Activated T-helper 1 cell treated with Interleukin-2 at 50 U/mL for 16 hours (primary cell): Measurements from ENCODE around the gene INSC.

ENCODE experiments used
- DNase-seq: peaks from one replicate; pipeline ENCODE4 v3.0.0-alpha.2; 2020; ENCODE audit warnings: low read depth

The INSC gene

GRCh38 chr11:15217416-15217815 lies 102.7 kb downstream of the INSC start:
- no peak for DNase-seq

GRCh38 chr11:15222777-15223176 lies 108.1 kb downstream of the INSC start:
- DNase-seq = no peak

- DNase-seq = no peak
Observed at GRCh38 chr11:15223318-15223717, 108.6 kb downstream of the INSC start.

- no peak for DNase-seq
Observed at GRCh38 chr11:15224466-15224865, 109.7 kb downstream of the INSC start.

- DNase-seq = no peak
Observed at GRCh38 chr11:15227011-15227410, 112.3 kb downstream of the INSC start.

- DNase-seq = no peak
Observed at GRCh38 chr11:15228331-15228849, 113.7 kb downstream of the INSC start.

- DNase-seq = no peak
Observed at GRCh38 chr11:15229069-15229468, 114.3 kb downstream of the INSC start.

GRCh38 chr11:15232496-15232895 lies 117.8 kb downstream of the INSC start:
- no peak for DNase-seq

GRCh38 chr11:15233371-15234165 lies 118.8 kb downstream of the INSC start:
- no peak for DNase-seq

- no peak for DNase-seq
Observed at GRCh38 chr11:15234796-15235195, 120.1 kb downstream of the INSC start.

GRCh38 chr11:15236559-15236958 lies 121.8 kb downstream of the INSC start:
- no peak for DNase-seq

- DNase-seq = no peak
Observed at GRCh38 chr11:15238856-15239255, 124.1 kb downstream of the INSC start.

- DNase-seq = no peak
Observed at GRCh38 chr11:15248749-15249148, 134.0 kb downstream of the INSC start.

- no peak for DNase-seq
Observed at GRCh38 chr11:15258433-15259165, 143.9 kb downstream of the INSC start.

- DNase-seq = no peak
Observed at GRCh38 chr11:15266999-15267398, 152.3 kb downstream of the INSC start.

GRCh38 chr11:15268598-15268997 lies 153.9 kb downstream of the INSC start:
- no peak for DNase-seq

GRCh38 chr11:15275141-15275540 lies 160.4 kb downstream of the INSC start:
- no peak for DNase-seq

GRCh38 chr11:15276621-15277020 lies 161.9 kb downstream of the INSC start:
- no peak for DNase-seq

GRCh38 chr11:15278128-15278527 lies 163.4 kb downstream of the INSC start:
- DNase-seq = no peak

- DNase-seq = no peak
Observed at GRCh38 chr11:15280393-15280792, 165.7 kb downstream of the INSC start.

GRCh38 chr11:15282754-15283153 lies 168.0 kb downstream of the INSC start:
- DNase-seq = no peak

GRCh38 chr11:15286465-15286864 lies 171.7 kb downstream of the INSC start:
- no peak for DNase-seq

- DNase-seq = no peak
Observed at GRCh38 chr11:15288863-15289262, 174.1 kb downstream of the INSC start.
